Peyer's patch (tissue), 4 donors: ENCODE measurements around the gene NDUFS5. TPM values are rescaled to one million over a fixed set of nuclear protein-coding genes. Genes with fewer than 3 reads are reported as not detected.

ENCODE experiments used
- DNase-seq, 3 donors: peaks; one replicate each; pipeline ENCODE4 v3.0.0-alpha.2; 2017 to 2019
- H3K27ac ChIP-seq, 4 donors: fragments of 200-600 bp; sonication (generic); one replicate each; pipeline ENCODE4 v1.5.1; 2016 to 2019
- H3K27me3 ChIP-seq, 2 donors: fragments of 200-600 bp; sonication (generic); one replicate each; pipeline ENCODE4 v1.5.1; 2019
- H3K36me3 ChIP-seq, 3 donors: fragments of 200-600 bp; sonication (generic); one replicate each; pipeline ENCODE4 v1.5.1; 2016 to 2019
- H3K4me1 ChIP-seq, 4 donors: fragments of 200-600 bp; sonication (generic); one replicate each; pipeline ENCODE4 v1.5.1; 2016 to 2019
- H3K4me3 ChIP-seq, 4 donors: fragments of 200-600 bp; sonication (generic); 1 replicate in 3 of 4; 2 replicates in 1 of 4; pipeline ENCODE4 v1.5.1; 2016 to 2019; ENCODE audit warnings: mild to moderate bottlenecking in 1 of 4
- H3K9me3 ChIP-seq, 4 donors: fragments of 200-600 bp; sonication (generic); one replicate each; pipeline ENCODE4 v1.5.1; 2016 to 2019; ENCODE audit warnings: mild to moderate bottlenecking in 1 of 4
- POLR2A ChIP-seq, 2 donors: fragments of 450-650 bp; IDR thresholded peaks; one replicate each; pipeline ENCODE4 v1.5.1; 2017; ENCODE audit warnings: antibody characterized with exemption in 2 of 2, mild to moderate bottlenecking in 2 of 2, moderate library complexity in 2 of 2
- total RNA-seq, 4 donors: library from RNA; depleted of rRNA; stranded (reverse); fragments of >200 nt; gene quantifications; one replicate each; pipeline ENCODE4 v1.1.0, GENCODE V29; 2016
- TF ChIP-seq, protein P1 (sequence below), 6 experiments: fragments of 450-650 bp in 4 of 6; fragments of 200-600 bp in 2 of 6; sonication (generic) in 1 of 6; IDR thresholded peaks; one replicate each; pipeline ENCODE4 v1.5.1; 2017 to 2019; ENCODE audit warnings: antibody characterized with exemption in 6 of 6, mild to moderate bottlenecking in 3 of 6, moderate library complexity in 1 of 6

Gene NDUFS5
- total RNA-seq, 4 donors from 2014 or later, result 192 to 562 (median 213) TPM

DNA sequence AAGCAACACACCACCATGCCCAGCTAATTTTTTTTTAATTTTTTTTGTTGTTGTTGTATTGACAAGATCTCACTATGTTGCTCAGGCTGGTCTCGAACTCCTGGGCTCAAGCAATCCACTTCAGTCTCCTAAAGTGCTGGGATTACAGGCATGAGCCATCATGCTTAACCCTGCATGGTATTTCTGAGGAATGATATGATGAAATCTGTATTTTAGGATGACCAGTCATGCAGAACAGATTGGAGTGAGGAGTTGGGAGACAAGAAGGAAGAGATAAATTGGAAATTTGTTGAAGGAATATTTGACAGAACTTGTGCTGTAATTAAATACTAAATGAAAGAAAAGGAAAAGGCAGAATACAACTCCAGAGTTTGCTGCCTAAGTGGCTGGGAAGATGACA, 4.7 kb upstream of the NDUFS5 start:
- H3K27me3 ChIP-seq, result no peaks in the 10 kb centered on the region
- no peak overlapping the region for H3K4me3 ChIP-seq
- H3K27ac ChIP-seq, result no peak overlapping the region
- H3K9me3 ChIP-seq, result no peaks in the 10 kb centered on the region
- peaks cover 0 to 6% (median 5%) of the 10 kb centered on the region in 4 donors for H3K4me1 ChIP-seq
- no peak for DNase-seq
- no peaks in the 10 kb centered on the region for H3K36me3 ChIP-seq
- TF ChIP-seq, protein P1, sequence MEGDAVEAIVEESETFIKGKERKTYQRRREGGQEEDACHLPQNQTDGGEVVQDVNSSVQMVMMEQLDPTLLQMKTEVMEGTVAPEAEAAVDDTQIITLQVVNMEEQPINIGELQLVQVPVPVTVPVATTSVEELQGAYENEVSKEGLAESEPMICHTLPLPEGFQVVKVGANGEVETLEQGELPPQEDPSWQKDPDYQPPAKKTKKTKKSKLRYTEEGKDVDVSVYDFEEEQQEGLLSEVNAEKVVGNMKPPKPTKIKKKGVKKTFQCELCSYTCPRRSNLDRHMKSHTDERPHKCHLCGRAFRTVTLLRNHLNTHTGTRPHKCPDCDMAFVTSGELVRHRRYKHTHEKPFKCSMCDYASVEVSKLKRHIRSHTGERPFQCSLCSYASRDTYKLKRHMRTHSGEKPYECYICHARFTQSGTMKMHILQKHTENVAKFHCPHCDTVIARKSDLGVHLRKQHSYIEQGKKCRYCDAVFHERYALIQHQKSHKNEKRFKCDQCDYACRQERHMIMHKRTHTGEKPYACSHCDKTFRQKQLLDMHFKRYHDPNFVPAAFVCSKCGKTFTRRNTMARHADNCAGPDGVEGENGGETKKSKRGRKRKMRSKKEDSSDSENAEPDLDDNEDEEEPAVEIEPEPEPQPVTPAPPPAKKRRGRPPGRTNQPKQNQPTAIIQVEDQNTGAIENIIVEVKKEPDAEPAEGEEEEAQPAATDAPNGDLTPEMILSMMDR (IDR thresholded peaks at IDR 0.05), result no peak
- TF ChIP-seq POLR2A (IDR thresholded peaks at IDR 0.05), result no peak

- no peak for DNase-seq
- Histone ChIP-seq H3K27ac (no peak overlapping the region), H3K4me1 (peaks cover 0 to 11% (median 5%) of the 10 kb centered on the region in 4 donors)
These were observed 3.0 kb upstream of the NDUFS5 start for GRCh38 chr1:39023140-39023539.

DNA sequence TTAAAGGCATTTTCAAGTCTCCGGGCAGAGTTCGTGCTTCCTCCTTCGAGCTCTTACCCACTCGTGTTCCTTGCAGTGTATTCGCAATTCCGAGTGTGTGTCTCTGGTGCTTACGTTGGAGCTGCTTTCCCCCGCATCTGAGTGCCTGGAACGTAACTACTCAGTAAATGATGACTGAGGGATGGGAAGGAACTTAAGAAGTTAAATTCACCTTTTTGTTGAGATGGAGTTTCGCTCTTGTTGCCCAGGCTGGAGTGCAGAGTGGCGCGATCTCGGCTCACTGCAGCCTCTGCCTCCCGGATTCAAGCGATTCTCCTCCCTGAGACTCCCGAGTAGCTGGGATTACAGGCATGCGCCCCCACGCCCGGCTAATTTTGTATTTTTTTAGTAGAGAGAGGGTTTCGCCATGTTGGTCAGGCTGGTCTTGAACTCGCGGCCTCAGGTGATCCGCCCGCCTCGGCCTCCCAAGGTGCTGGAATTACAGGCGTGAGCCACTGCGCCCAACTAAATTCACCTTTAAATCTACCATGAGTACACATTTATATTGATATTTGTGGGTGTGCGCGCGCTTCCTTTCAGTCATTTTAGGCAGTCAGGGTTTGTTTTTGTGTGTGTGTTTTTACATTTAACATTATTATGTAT, 837 bp downstream of the NDUFS5 start:
- peak overlapping the region; percentile 51 to 70 (median 68) for H3K4me3 ChIP-seq
- peaks cover 0 to 11% (median 5%) of the 10 kb centered on the region in 4 donors for H3K4me1 ChIP-seq
- TF ChIP-seq, protein P1 (IDR thresholded peaks at IDR 0.05), result no peak
- TF ChIP-seq POLR2A (IDR thresholded peaks at IDR 0.05), result no peak
- no peaks in the 10 kb centered on the region for H3K27me3 ChIP-seq
- H3K9me3 ChIP-seq, result no peaks in the 10 kb centered on the region
- peak overlapping the region; percentile 78 to 96 (median 87) for H3K27ac ChIP-seq
- no peak for DNase-seq
- H3K36me3 ChIP-seq, result peaks cover 0 to 32% (median 0%) of the 10 kb centered on the region in 3 donors

More at GRCh38 chr1:39023140-39023539, 3.0 kb upstream of the NDUFS5 start:
- Histone ChIP-seq H3K27me3 (no peaks in the 10 kb centered on the region), H3K4me3 (no peak overlapping the region), H3K36me3 (no peaks in the 10 kb centered on the region), H3K9me3 (no peaks in the 10 kb centered on the region)
- no peak for TF ChIP-seq POLR2A (IDR thresholded peaks at IDR 0.05)
- TF ChIP-seq, protein P1 (IDR thresholded peaks at IDR 0.05), result no peak

- no peaks in the 10 kb centered on the region for H3K4me1 ChIP-seq
- no peak for TF ChIP-seq POLR2A (IDR thresholded peaks at IDR 0.05)
- TF ChIP-seq, protein P1 (IDR thresholded peaks at IDR 0.05), result no peak
These were observed 8.0 kb downstream of the NDUFS5 start for GRCh38 chr1:39034114-39034654.

GRCh38 chr1:39036678-39037077, 10.5 kb downstream of the NDUFS5 start:
- Histone ChIP-seq H3K4me1 (no peaks in the 10 kb centered on the region), H3K27ac (no peak overlapping the region), H3K36me3 (peaks cover 0 to 70% (median 0%) of the 10 kb centered on the region in 3 donors), H3K4me3 (no peak overlapping the region), H3K27me3 (no peaks in the 10 kb centered on the region), H3K9me3 (no peaks in the 10 kb centered on the region)
- no peak for DNase-seq
- TF ChIP-seq, protein P1 (IDR thresholded peaks at IDR 0.05), result no peak
- no peak for TF ChIP-seq POLR2A (IDR thresholded peaks at IDR 0.05)

More at GRCh38 chr1:39034114-39034654, 8.0 kb downstream of the NDUFS5 start:
- Histone ChIP-seq H3K27ac (no peak overlapping the region), H3K4me3 (no peak overlapping the region), H3K36me3 (peaks cover 0 to 86% (median 0%) of the 10 kb centered on the region in 3 donors), H3K27me3 (no peaks in the 10 kb centered on the region), H3K9me3 (no peaks in the 10 kb centered on the region)
- no peak for DNase-seq
